GM12878 (cell line): ENCODE data around the gene PRUNE2. TPM values are rescaled to one million over a fixed set of nuclear protein-coding genes. Genes with fewer than 3 reads are reported as not detected.

Experiments used
- ATAC-seq: fragments of 200-7000 bp; cut with Tn5 transposase; 3 replicates; pipeline ENCODE4 v1.9.1; 2020; ENCODE audit warnings: mild to moderate bottlenecking, moderate library complexity
- BruUV-seq: library from RNA; stranded (reverse); fragments of 400-500 nt; replicated peaks from 2 replicates; lab custom pipeline; 2021; lab: Mats Ljungman, UMichigan
- CTCF ChIA-PET: fragments of 300-600 bp; sonication (Branson Sonifier 250); formaldehyde crosslinking; extraction: SDS; loops from one replicate; lab custom pipeline; 2021; ENCODE audit warnings: inconsistent platforms; lab: Yijun Ruan, JAX
- POLR2A ChIA-PET: fragments of 350-600 bp; formaldehyde crosslinking; extraction: SDS; loops from one replicate; lab custom pipeline; 2021; ENCODE audit warnings: inconsistent platforms; lab: Charles Lee
- RAD21 ChIA-PET: fragments of 300-600 bp; sonication (Branson Sonifier 250); formaldehyde crosslinking; loops from one replicate; lab custom pipeline; 2023; ENCODE audit warnings: antibody characterized with exemption; ENCODE audit not compliant: unreplicated experiment; lab: Charles Lee
- SMC1A ChIA-PET: fragments of 300-600 bp; sonication (Branson Sonifier 250); formaldehyde crosslinking; loops from one replicate; lab custom pipeline; 2023; ENCODE audit not compliant: unreplicated experiment, uncharacterized antibody; lab: Charles Lee
- DNase-seq: peaks from one replicate; pipeline ENCODE4 v3.0.0-alpha.2; 2011; ENCODE audit warnings: low read depth, low spot score
- FAIRE-seq: peaks from 3 replicates; lab custom pipeline; 2011; peaks lifted over from hg19 to GRCh38; lab: Jason Lieb, UNC
- H2AFZ ChIP-seq: 2 replicates; pipeline ENCODE4 v1.6.0; 2011; ENCODE audit warnings: low read depth, low read length, control low read depth; ENCODE audit not compliant: control insufficient read depth
- H3K27ac ChIP-seq: 2 replicates; pipeline ENCODE4 v1.5.1; 2011; ENCODE audit warnings: control low read depth; ENCODE audit not compliant: control insufficient read depth, insufficient read depth
- H3K27me3 ChIP-seq, 2 experiments: replicated peaks in 1 of 2; 2 replicates each; pipeline versions ENCODE4 v1.6.0 to v1.6.1; 2011; ENCODE audit warnings: low read length in 1 of 2; ENCODE audit not compliant: control insufficient read depth in 2 of 2, insufficient read depth in 2 of 2
- H3K36me3 ChIP-seq, 2 experiments: 2 replicates each; pipeline ENCODE4 v1.5.1; 2011; ENCODE audit warnings: low read length in 1 of 2; ENCODE audit not compliant: control insufficient read depth in 2 of 2, insufficient read depth in 2 of 2
- H3K4me1 ChIP-seq: 2 replicates; pipeline ENCODE4 v1.6.1; 2011; ENCODE audit warnings: mild to moderate bottlenecking, low read length, moderate library complexity, mixed read lengths; ENCODE audit not compliant: control insufficient read depth, insufficient read depth
- H3K4me2 ChIP-seq: 2 replicates; pipeline ENCODE4 v1.6.0; 2011; ENCODE audit warnings: control low read depth; ENCODE audit not compliant: control insufficient read depth, insufficient read depth
- H3K4me3 ChIP-seq: fragments of 200-600 bp; sonication (generic); 2 replicates; pipeline ENCODE4 v1.5.1; 2016
- H3K79me2 ChIP-seq: 2 replicates; pipeline ENCODE4 v1.6.0; 2011; ENCODE audit warnings: low read length; ENCODE audit not compliant: control insufficient read depth, insufficient read depth
- H3K9ac ChIP-seq: 2 replicates; pipeline ENCODE4 v1.8.0; 2011; ENCODE audit warnings: low read length, control low read depth, mixed read lengths; ENCODE audit not compliant: control insufficient read depth, insufficient read depth
- H3K9me3 ChIP-seq: replicated peaks from 3 replicates; pipeline ENCODE4 v1.5.1; 2011; ENCODE audit warnings: mild to moderate bottlenecking, low read length; ENCODE audit not compliant: control insufficient read depth, insufficient read depth
- H4K20me1 ChIP-seq: 2 replicates; pipeline ENCODE4 v1.6.0; 2011; ENCODE audit not compliant: control insufficient read depth, insufficient read depth
- CBFB ChIP-seq: IDR thresholded peaks from 2 replicates; pipeline ENCODE4 v1.6.1; 2016; ENCODE audit warnings: antibody characterized with exemption, low read depth
- CBX5 ChIP-seq: sonication (generic); IDR thresholded peaks from 2 replicates; pipeline ENCODE4 v1.6.1; 2016; ENCODE audit warnings: low read depth, moderate library complexity, mild to moderate bottlenecking, inconsistent platforms
- CHD1 ChIP-seq: IDR thresholded peaks from 2 replicates; pipeline ENCODE4 v1.6.1; 2012; ENCODE audit warnings: low read depth, low read length, improper control_type of control experiment
- EED ChIP-seq: sonication (generic); IDR thresholded peaks from 2 replicates; pipeline ENCODE4 v1.6.1; 2016; ENCODE audit warnings: antibody characterized with exemption, low read depth
- EP300 ChIP-seq, 2 experiments: fragments of 150-350 bp in 1 of 2; IDR thresholded peaks; 2 replicates each; pipeline ENCODE4 v1.6.1; 2011 to 2012; ENCODE audit warnings: low read depth in 2 of 2, low read length in 2 of 2, borderline replicate concordance in 1 of 2, improper control_type of control experiment in 1 of 2, inconsistent platforms in 1 of 2; ENCODE audit not compliant: control insufficient read depth in 1 of 2
- IRF3 ChIP-seq: fragments of 450-650 bp; IDR thresholded peaks from 2 replicates; pipeline ENCODE4 v1.6.1; 2014; ENCODE audit warnings: mild to moderate bottlenecking
- IRF4 ChIP-seq: IDR thresholded peaks from 2 replicates; pipeline ENCODE4 v1.6.1; 2011; ENCODE audit warnings: low read depth, low read length
- PRDM15 ChIP-seq: fragments of 450-650 bp; formaldehyde crosslinking; IDR thresholded peaks from 2 replicates; pipeline ENCODE4 v1.4.0; 2020; ENCODE audit warnings: mild to moderate bottlenecking, moderate library complexity
- RUNX3 ChIP-seq: IDR thresholded peaks from 2 replicates; pipeline ENCODE4 v1.6.1; 2012; ENCODE audit warnings: low read length, inconsistent platforms
- SMC3 ChIP-seq: IDR thresholded peaks from 2 replicates; pipeline ENCODE4 v1.6.1; 2011; ENCODE audit warnings: low read length, improper control_type of control experiment, borderline replicate concordance
- SREBF2 ChIP-seq: IDR thresholded peaks from 2 replicates; pipeline ENCODE4 v1.6.1; 2012; ENCODE audit warnings: mild to moderate bottlenecking, low read length
- WGBS: methylation state at CpG from one replicate; pipeline ENCODE4 v1.1.6; 2016; ENCODE audit warnings: low lambda C conversion rate; ENCODE audit not compliant: insufficient replicate concordance, insufficient coverage; ENCODE audit errors: missing lambda C conversion rate; 5-methylcytosine and 5-hydroxymethylcytosine counted together
- in situ Hi-C: fragments of 300-500 bp; cut with MboI; formaldehyde crosslinking; loops from 9 replicates; pipeline ENCODE4 v1.14.3; 2018; ENCODE audit warnings: mixed read lengths
- intact Hi-C: fragments of 100-400 bp; cut with micrococcal nuclease; formaldehyde crosslinking; loops from one replicate; pipeline ENCODE4 v1.14.2; 2022; ENCODE audit not compliant: unreplicated experiment
- polyA plus RNA-seq, 11 experiments: library from polyadenylated mRNA; depleted of rRNA in 4 of 11; unstranded in 6 of 11; stranded (reverse) in 5 of 11; fragments of >200 nt; fragmentation: Nextera tagmentation in 4 of 11; fragmentation: Illumina TruSeq in 1 of 11; extraction: Ambion mirVana in 4 of 11; extraction: Trizol in 1 of 11; gene quantifications; 1 replicate in 1 of 11; 2 replicates in 10 of 11; pipeline versions ENCODE4 v1.2.1 to v1.2.3, GENCODE V29; 2011 to 2016; ENCODE audit warnings: inconsistent platforms in 2 of 11, missing spikeins in 2 of 11, low read depth in 1 of 11
- total RNA-seq, 4 experiments: library from RNA; depleted of rRNA in 3 of 4; stranded (reverse); fragments of >200 nt in 3 of 4; fragmentation: Illumina TruSeq in 1 of 4; extraction: Trizol in 1 of 4; gene quantifications; 2 replicates each; pipeline versions ENCODE4 v1.2.1 to v1.2.3, GENCODE V29; 2013 to 2021

Gene PRUNE2
- total and polyA plus RNA-seq, 10 of the 15 experiments (the other 5 are each of a cell fraction or from before 2014, with no cell fraction given), result 0.07 to 0.63 (median 0.25) TPM

GRCh38 chr9:76602199-76602598 is 303.7 kb downstream of the PRUNE2 start:
- TF ChIP-seq RUNX3 (no peak), CBFB (no peak), SREBF2 (no peak), EED (no peak), CBX5 (no peak), IRF4 (no peak), CHD1 (no peak), IRF3 (no peak), PRDM15 (CRISPR knock-in tag) (no peak), SMC3 (no peak), EP300 (IDR thresholded peaks at IDR 0.05; ENCODE audit: borderline replicate concordance in 1 of 2, control insufficient read depth in 1 of 2, low read depth in 2 of 2, low read length in 2 of 2) (no peak)
- Histone ChIP-seq H3K27ac (no peak overlapping the region), H3K4me3 (no peak overlapping the region), H3K9me3 (no peaks in the 10 kb centered on the region), H4K20me1 (no peaks in the 10 kb centered on the region), H3K79me2 (no peaks in the 10 kb centered on the region), H2AFZ (no peak overlapping the region), H3K4me2 (no peak overlapping the region), H3K9ac (no peak overlapping the region), H3K4me1 (peaks cover 10% of the 10 kb centered on the region), H3K27me3 (no peaks in the 10 kb centered on the region), H3K36me3 (no peaks in the 10 kb centered on the region)
- DNase-seq, result no peak
- SMC1A ChIA-PET, result interaction anchor here (0.6 kb wide), 1 partner anchor 98 kb away, joined by 3 read pairs; no protein-coding TSS in a partner anchor
- no peak for ATAC-seq
- no TSS peak for BruUV-seq
- no peak for FAIRE-seq
- POLR2A ChIA-PET, result interaction anchor here (0.8 kb wide), 1 partner anchor 32 kb away, joined by 3 read pairs; no protein-coding TSS in a partner anchor
- in situ Hi-C loops, result no loop called here
- intact Hi-C loops, result no loop called here
- WGBS, result 45% methylated on average over 1 of the region's 1 CpG
- RAD21 ChIA-PET, result no interaction called here
- CTCF ChIA-PET, result no interaction called here
